NCI-H187 treated with DMSO at 0.1 percent for 48 hours (cell line): ENCODE measurements around the gene TMEM260.
A peak's percentile ranks its signal among the peaks of the same experiment; 100 is the strongest.

Experiments
- DNase-seq: peaks from one replicate; lab custom pipeline; 2025; lab: John Stamatoyannopoulos, UW

TMEM260 gene

DNA sequence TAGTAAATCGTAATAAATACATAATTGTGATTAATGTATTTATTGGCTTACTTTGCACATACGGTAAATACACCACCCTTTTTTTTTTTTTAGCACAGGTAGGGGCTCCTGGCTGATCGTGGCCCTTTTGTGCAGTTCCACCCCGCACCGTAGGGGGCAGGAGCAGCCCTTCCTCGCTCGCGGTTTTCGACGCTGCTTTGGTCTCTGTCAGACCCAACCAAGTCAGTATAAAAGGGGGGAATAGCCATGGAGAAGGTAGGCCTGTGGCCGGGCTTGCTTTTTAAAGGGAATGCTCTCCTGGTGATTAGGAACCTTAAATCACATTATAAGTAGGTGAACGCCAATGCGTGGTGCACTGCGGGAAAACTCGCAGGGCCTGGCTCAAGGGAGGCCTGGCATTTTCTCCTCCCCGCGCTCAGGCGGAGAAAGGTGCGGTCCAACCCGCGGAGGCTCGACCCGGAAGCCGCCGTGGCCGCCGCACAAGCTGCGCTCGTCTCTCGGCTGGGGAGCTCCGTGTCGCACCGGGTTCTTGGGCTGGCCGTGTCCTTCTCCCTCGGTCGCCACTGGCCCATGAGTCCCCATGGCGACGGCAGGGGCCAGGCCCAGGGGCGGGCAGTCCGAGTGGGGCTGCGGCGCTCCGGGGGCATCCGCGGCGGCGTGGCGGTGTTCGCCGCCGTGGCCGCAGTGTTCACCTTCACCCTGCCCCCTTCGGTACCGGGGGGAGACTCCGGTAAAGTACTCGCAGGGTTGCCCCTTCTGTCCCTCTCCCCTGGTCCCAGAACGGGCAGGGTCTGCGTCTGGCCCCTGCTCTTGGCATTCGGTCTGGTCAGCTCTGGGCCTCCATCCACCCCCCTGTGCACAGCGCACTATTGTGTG is at the start of gene TMEM260:
TSS of gene TMEM260 (plus strand) at position 454 of the 876 bp plus-strand sequence. CDS start at position 571, 117 bp downstream.
- DNase-seq: peak; percentile 70

DNA sequence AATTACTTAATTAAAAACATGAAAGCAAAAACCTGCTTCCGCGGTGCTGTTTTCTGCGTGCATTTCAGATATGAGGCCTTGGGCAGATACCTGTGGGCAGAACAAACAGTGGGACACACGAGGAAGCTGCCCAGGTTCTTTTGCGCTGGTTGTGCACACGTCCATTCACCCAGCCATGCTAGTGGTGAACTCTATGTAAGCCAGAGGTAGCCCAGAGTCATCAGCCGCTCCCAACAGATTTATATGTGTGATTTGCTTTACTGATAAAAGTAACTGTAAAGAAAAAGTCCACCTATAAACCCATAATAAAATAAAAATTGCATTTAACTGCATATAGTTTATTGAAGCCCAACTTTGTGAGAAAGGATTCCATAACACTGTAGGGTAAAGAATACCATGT is 47.1 kb upstream of the TMEM260 start:
- no peak for DNase-seq

DNA sequence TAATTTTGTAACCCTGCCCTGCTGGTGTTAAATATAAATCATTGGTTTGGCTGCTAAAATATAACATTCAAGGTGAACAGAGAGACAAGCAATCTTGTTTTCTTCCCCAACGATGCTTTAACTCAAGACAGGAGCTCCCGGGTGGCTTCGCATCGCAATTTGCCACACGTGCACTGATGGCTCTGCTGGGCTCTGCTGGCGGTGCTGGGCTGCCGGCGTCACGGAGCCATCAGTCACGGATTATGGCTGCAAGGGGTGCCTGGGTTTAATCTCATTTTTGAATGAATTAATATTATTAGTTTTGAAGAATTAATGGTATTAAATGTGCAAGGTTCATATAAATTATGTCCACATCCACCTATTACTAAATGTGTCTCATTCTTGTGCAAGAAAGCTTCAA is 44.9 kb upstream of the TMEM260 start:
- DNase-seq: no peak

DNA sequence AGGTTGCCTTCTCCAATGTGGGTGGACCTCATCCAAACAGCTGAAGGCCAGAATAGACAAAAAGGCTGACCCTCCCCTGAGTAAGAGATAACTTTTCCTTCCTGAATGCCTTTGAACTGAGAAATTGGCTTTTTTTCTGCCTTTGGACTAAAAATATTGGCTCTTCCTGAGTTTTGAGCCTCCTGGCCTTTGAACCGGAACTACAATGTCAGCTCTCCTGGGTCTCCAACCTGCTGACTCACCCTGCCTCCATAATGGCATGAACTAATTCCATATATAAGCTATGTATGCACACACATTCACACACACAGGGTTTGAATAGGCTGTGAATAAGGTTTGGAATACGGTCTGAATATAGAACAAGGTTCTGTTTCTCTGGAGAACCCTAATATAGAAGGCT is 39.7 kb upstream of the TMEM260 start:
- DNase-seq: no peak

DNA sequence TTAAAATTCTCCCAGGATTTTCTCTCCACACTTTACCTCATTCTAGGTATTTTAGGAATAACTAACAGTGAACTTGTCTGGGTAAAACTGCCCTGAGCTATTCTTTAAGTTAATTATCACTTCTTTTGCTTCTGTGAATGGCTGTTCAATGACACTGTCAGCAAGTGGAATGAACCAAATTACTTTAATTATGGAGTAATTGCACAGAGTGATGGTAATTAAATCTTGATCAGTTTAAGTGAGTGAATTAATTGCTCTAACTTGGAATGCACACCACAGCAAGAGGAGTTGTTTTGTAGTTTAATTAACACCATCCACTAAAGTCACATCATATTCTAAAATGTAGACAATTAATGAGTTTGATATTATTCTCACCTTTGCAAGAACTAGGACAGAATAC is 36.2 kb upstream of the TMEM260 start:
- DNase-seq: no peak

DNA sequence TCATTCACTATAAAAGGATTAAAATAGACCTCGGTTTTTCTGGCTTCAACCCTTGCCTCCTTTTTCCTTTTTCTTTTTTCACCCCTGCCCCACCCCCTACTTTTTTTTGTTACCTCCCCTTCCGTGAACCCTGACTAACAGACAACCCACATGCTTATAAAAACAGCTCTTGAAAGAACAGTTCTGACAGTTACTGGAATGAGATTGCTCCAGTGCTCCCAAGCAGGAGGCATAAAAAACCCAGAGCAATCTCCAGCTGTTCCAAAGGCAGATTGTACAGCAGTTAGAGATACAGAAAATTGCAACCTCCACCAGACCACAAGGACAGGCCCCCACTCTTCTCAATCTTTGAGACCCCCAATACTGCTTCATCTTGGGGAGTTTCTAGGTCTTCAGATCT is 29.9 kb upstream of the TMEM260 start:
- no peak for DNase-seq

DNA sequence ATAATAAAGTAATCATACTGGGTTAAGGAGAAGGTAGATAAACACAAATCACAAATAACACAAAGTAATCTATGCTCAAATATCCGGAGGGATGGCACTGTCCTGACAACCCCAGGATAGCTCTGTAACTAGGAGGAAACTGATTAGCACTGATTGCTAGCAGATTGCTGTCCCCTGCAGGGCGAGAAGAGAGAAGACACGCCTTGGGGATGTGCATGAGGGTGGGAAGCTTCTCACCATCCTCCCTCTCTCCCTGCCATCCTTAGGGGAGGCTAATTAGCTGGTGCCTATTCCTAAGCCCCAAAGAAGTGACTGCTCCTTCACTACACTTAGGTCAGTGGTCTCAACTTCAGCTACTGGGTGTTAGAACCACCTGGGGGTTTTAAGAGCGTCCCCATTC is 27.0 kb upstream of the TMEM260 start:
- no peak for DNase-seq

DNA sequence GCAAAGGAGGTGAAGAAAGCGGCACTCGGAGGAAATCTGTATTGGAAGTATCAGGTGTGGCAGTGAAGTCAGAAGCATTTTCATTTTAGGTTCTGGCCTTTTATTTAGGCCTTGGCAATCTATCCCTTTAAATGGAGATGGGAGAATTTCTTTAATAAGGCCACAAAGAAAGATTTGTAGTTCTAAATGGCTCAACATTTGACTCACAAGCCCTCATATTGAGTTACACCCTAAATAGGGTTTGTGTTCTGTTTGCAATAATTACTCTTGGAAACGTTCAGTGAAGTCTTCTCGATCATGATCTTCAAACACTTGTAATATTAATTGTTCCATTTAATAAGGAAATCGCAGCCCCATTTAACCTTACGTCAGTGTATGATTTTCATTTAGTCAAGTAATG is 25.3 kb upstream of the TMEM260 start:
- no peak for DNase-seq

DNA sequence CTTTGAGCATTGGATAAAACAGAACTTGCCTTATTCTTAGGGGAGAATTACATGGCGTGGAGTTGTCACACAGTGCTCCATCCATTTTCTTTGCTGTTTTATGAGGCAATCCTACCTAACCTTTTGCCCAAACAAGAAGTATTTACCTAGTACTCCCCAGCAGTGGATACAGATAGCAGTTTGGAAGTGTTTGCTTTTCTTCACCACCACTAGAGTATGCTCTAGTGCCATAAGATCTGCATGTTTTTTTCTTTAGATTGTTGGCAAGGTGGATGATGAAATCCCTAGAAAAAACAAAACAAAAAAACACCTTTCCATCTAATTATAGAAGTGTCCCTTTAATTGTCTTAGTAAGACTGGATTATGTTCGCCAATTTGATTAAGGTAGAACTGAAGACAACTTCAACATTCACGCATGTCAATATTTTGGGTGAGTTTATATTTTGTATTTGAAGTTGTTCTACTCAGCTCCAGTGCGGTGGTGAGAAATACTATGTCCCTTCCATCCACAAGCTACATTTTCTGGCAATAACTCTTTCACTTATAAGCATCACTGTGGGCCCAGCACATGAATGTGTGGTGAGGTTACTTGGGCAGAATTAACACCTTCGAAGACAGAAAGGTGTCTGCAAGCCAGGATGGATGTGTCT is 23.6 kb upstream of the TMEM260 start:
- peak; percentile 18 for DNase-seq

DNA sequence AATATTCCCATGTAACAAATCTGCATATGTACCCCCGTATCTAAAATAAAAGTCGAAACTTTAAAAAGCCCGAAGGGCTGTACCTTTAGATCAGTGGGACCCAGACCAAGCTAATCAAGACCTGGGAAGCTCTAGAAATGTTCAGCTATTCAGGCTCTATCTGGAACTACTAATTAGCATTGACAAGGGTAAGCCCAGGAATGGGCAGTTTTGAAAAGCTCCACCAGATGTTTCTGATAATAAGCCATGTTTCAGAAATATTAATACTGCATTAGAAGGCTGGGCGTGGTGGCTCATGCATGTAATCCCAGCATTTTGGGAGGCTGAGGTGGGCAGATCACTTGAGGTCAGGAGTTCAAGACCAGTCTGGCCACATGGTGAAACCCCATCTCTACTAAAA is 20.4 kb upstream of the TMEM260 start:
- DNase-seq: no peak

DNA sequence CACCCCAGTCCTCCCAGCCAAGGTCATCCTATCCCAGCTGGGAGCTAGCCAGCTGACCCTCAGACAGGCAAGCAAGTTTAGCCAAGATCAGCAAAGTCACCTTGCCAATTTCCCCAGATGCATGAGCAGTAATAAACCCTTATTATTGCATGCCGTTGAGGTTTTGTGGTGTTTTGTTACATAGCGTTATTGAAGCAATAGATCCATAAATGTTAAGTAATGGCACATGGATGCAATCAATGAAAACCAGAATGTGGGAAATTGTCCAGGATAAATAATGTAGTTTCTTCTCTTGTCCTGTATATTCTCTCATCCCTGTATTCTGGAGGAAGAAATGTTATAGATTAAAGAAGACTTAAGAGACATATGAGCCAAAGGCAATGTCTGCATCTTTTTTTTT is 18.0 kb upstream of the TMEM260 start:
- DNase-seq: no peak

DNA sequence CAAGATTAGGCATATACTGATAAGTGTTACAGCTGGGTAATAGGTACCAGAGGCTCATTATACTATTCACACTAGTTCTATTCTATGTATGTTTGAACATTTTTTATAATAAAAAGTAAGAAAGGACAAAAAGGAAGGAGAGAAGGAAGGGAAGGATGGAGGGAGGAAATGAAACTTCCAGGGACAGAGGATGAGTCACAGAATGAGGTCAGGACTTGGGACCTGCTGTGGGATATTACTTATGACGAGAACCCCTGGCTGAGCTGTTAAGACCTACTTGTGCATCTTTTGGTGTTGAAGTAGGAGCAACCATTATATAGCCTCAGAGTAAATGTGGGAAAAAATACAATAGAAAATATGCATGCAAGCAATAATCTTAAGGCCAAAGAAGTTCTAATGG is 16.7 kb upstream of the TMEM260 start:
- no peak for DNase-seq

DNA sequence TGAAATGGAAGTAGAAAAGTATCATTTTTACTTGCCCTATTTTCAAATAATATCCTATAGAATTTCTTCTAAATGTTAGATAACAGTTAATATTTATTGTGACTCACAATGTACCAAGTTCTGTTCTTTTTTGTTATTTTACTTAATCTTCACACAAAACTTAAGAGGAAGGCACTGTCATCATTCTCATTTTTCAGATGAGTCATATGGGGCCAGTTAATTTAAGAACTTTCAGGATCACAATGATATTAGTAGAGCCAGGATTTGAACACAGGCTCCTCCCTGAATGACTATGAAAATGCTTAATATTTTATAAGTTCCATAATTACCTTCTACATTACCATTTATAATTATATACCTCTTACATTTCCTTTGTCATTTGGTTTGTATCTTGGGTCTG is 10.4 kb upstream of the TMEM260 start:
- DNase-seq: no peak

DNA sequence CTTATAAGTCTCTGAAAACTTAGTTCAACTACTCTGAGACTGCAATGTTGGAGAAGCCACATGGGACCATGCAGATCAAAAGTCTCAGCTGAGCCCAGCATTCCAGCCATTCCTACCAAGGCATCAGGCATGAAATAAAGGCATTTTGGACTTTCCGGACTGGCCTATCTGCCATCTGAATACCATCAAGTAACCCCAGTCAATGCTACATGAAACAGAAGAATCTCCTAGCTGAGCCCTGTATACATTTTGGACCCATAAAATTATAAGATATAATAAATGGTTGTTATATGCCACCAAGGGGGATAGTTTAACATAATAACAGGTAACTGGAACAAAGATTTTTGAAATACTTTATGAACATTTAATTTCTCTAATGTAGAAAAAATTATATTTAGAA is 9.3 kb upstream of the TMEM260 start:
- DNase-seq: no peak

DNA sequence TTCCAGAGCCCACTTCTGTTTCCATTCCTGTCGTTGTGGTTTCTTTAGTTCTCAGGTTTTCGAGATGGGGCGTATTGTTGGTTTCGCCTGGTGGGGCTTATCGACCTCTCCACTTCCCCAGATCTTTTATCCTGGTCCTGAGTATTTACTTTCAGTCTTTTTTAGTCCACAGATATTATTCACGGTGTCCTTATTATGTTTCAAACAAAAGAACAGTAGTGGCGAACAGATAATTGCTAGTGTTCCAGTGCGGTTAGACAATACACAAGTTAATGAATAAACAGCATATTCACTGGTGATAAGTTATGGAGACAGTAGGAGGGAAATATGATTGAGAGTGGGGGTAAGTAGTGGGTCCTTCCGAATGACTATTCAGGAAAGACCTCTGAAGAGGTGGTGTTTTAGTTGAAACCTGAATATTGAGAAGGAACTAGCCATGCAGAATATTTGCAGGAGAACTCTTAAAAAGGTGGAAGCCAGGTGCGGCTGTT is 668 bp downstream of the TMEM260 start:
- peak; percentile 53 for DNase-seq

DNA sequence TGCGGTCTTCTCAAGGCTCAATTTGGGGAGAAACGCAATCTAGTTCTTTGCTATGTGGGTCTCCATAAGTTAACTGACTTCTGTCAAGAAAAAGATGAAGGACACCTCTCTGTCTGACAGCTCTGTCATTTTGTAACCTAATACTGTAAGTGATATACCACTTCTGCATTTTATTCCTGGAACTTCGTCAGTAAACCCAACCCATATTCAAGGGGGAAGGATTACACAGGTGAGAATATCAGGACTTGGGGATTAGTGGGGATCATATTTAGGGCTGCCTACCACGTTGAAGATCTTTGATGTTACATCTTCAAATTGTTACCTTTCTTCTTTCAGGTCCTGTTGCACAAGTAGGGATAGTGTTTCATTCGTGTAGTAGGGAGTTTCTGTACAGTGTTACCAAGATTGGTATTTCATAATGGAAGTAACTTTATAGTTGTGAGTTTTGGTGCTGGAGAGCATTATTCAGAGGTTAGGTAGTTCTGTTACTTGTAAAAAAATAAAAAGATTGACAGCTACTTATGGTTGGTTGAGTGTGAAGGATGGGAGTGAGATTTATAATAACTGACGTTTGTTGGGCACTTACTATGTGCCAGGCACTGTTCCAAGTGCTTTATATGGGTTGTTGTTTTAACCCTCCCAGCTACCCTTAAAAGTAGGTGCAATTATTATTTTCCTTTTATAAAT is 1.6 kb downstream of the TMEM260 start:
- no peak for DNase-seq

DNA sequence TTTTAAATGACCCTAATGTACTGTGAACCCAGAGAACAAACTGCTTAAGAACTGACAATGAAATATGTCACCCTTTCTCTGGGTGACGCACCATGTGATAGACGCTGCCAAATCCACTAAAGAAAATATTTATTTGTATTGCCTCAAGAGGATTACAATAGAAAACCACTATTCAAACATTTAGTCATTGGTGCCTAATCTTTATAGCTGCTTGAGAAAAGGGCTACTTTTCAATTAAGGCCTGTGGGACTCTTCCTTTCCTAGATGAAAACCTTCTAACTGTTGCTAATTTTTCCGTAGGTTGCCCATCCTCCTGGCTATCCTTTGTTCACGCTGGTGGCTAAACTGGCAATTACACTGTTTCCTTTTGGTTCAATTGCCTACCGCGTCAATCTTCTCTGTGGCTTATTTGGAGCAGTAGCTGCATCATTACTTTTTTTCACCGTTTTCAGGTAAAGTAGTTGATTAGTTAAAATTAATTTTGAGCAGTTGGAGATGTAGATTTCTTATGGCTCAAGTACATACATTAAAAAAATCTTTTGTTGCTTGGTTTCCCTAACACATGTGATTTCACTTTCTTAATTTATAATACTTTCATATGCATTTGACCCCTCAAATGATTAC is 6.0 kb downstream of the TMEM260 start:
- DNase-seq: no peak

DNA sequence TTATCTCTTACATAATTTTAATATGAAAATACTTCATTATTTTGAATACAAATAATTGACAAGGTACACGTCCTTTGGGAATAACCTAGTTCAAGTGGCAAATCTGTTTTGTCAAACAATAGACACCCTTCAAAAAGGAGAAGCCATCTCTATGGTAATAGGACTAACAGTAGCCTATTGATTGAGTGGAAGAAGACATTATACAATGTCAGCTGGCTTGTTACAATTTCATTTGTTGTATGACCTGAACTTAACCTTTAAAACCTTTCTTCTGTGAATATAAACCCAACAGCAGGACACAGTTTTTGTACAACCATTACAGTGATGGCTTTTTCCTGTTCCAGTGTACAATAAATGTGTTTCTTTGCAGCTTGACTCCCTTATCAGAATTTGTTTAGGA is 8.1 kb downstream of the TMEM260 start:
- DNase-seq: no peak

DNA sequence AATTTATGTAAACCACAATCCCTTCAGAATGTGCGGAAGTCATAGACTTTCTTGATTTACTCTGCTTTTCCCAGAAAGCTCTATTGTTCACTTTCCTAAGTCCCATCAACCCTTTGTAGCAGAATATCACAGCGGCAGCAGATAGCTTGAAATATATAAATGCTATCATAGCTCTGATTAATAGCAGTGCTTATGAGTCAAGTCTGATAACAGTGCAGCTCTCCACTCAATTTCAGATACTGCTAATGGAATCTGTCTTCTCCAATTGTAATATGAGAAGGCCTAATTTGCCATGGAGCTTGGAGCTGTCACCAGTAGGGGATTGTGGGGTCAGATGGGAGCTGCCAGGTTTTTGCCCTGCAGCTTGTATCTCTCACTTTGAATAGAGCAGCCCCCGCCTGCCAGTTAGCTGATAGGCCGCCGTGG is 10.9 kb downstream of the TMEM260 start:
- DNase-seq: no peak

DNA sequence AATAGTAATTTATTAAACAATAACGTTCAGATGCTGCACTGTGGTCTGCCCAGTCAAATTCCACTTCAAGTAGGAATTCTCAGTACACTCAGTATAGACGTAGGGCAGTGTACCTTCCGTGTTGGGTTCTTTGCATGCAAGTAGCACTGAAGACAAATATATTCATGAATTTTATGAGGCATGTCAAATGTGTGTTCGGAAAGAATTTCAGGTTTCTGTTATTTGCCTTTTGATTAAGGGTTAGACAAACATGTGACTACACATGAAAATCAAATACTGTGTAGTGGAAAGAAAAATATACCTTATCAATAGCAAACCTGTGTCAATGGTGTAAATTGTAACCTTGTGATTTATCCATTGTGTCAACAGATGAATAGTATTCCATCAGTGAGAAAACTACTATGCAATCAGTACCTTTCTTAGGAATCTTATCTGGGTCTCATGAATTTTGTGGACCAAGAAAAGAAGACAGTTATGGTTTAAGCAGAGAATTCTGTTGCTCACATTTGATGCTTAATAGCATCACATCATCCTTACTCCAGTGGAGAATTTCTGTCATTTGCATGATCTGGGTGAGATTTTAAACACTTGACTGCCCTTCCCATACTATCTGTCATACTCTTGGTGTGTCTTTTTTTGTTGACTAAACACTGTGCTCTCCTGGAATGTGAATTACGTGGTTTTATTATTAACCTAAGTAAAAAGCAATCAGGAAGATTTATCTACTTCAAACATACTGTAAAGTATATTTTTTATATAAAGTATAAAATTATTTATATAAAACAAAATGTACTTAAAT is 13.3 kb downstream of the TMEM260 start:
- DNase-seq: no peak

DNA sequence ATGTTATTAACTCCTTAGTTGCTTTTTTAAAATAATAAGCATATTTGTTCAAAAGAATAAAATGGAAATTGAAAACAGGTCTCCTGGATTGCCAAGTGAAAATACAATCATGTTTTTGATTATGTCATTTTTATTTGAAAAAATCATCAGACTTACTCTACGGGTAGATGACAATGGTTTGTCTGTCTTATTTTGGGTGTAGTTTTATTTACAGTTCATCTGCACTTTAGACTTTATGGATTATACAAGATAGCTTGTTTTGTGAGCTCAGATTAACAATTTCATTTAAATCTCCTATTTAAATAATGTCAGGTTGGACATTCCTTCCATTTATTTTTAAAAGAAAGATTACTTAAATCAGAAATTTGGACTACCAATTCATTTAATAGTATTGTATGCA is 14.8 kb downstream of the TMEM260 start:
- no peak for DNase-seq

DNA sequence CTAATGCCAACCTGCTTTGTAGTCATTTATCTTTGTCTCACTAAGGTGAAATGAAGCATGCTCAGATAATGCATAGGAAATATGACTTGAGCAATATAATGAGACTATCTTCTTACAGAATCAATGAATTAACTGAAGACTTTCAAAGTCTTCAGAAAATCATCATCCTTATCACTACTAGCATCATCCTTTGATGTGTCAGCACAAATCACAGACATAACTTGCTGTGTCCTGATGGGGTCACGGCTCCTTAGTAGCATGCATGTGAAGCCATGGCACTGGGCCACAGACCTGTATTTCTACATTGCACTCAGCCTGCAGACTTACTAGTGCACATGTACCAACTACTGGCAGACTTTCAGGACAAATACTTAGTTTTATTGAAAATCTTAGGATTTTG is 18.9 kb downstream of the TMEM260 start:
- DNase-seq: no peak
